HG03439 (cell line): Measurements from ENCODE around the gene TUBA4B.
"Not testable (repeated sequence)": the region's sequence is repeated elsewhere in the genome, so short reads cannot be mapped to it uniquely, and the experiment has no call there.

Source experiments
- ATAC-seq: cut with Tn5 transposase; IDR thresholded peaks from one replicate; pipeline ENCODE4 v1.9.1; 2021; ENCODE audit warnings: mild to moderate bottlenecking, moderate library complexity; ENCODE audit not compliant: unreplicated experiment

The TUBA4B gene

DNA sequence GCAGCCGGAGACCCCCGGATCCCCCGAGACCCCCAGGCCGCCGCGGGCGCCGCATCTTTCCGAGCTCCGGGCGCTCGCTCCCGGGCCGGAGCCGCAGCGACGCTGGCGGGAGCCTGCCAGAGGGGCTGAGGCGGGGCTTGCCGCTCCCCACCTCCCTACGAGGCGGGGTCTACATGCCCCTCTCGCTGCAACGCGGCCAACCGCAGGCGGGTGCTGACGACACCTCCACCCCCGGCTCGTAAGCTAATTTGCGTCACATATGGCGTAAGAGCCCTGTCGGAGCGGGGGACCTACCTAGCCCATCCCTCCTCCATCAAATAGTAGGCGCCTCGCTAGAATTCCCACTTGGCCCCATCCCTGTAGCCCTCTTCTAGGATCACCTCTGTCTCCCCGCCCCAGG, 56.2 kb downstream of the TUBA4B start, which contains the start of gene PTPRN:
TSS of gene PTPRN (minus strand) at position 124 of the 400 bp plus-strand sequence. CDS start at position 55, 69 bp downstream.
- no peak for ATAC-seq

- ATAC-seq = not testable (repeated sequence)
These were observed 59.7 kb downstream of the TUBA4B start for GRCh38 chr2:219312683-219313263.

GRCh38 chr2:219314804-219315468, 61.9 kb downstream of the TUBA4B start:
- no peak for ATAC-seq
